CD14-positive monocyte (primary cell): Measurements from ENCODE around the gene DDX52. TPM values are rescaled to one million over a fixed set of nuclear protein-coding genes. Genes with fewer than 3 reads are reported as not detected.

ENCODE experiments used
- DNase-seq, 3 donors: peaks; one replicate each; pipeline ENCODE4 v3.0.0-alpha.2; 2011 to 2022
- H2AFZ ChIP-seq: 2 replicates; pipeline ENCODE4 v1.6.0; 2012; ENCODE audit warnings: mild to moderate bottlenecking, low read depth, low read length, inconsistent platforms; ENCODE audit not compliant: insufficient read depth, poor library complexity, severe bottlenecking
- H3K27ac ChIP-seq, 2 donors: 1 replicate in 1 of 2; 2 replicates in 1 of 2; pipeline ENCODE4 v1.5.1; 2012 to 2013; ENCODE audit warnings: low read length in 2 of 2, control low read depth in 1 of 2, inconsistent platforms in 1 of 2, low read depth in 1 of 2, mild to moderate bottlenecking in 1 of 2
- H3K27me3 ChIP-seq, 2 donors: one replicate each; pipeline versions ENCODE4 v1.6.0 to v1.6.1; 2011 to 2013; ENCODE audit warnings: low read length in 2 of 2; ENCODE audit not compliant: control insufficient read depth in 2 of 2, insufficient read depth in 2 of 2
- H3K36me3 ChIP-seq, 2 donors: replicated peaks in 1 of 2; 1 replicate in 1 of 2; 2 replicates in 1 of 2; pipeline versions ENCODE4 v1.5.1 to v1.6.1; 2012 to 2013; ENCODE audit warnings: low read length in 2 of 2, control low read depth in 1 of 2, inconsistent platforms in 1 of 2, mild to moderate bottlenecking in 1 of 2; ENCODE audit not compliant: insufficient read depth in 2 of 2, control insufficient read depth in 1 of 2
- H3K4me1 ChIP-seq, 2 donors: 1 replicate in 1 of 2; 2 replicates in 1 of 2; pipeline versions ENCODE4 v1.5.1 to v1.6.1; 2012 to 2013; ENCODE audit warnings: low read length in 2 of 2, control low read depth in 1 of 2, inconsistent platforms in 1 of 2, mild to moderate bottlenecking in 1 of 2, moderate library complexity in 1 of 2; ENCODE audit not compliant: insufficient read depth in 2 of 2, control insufficient read depth in 1 of 2
- H3K4me2 ChIP-seq: replicated peaks from 2 replicates; pipeline ENCODE3; 2012; ENCODE audit warnings: low read length, moderate library complexity, mild to moderate bottlenecking; ENCODE audit not compliant: poor library complexity, severe bottlenecking; ENCODE audit errors: extremely low read depth
- H3K4me3 ChIP-seq, 3 experiments: fragments of 200-600 bp in 1 of 3; sonication (generic) in 1 of 3; replicated peaks in 1 of 3; 1 replicate in 2 of 3; 2 replicates in 1 of 3; pipeline ENCODE4 v1.5.1; 2011 to 2013; ENCODE audit warnings: low read length in 3 of 3, mild to moderate bottlenecking in 3 of 3, control low read depth in 2 of 3, low read depth in 2 of 3, inconsistent platforms in 1 of 3, moderate library complexity in 1 of 3
- H3K79me2 ChIP-seq: 2 replicates; pipeline ENCODE4 v1.6.0; 2012; ENCODE audit warnings: mild to moderate bottlenecking, control low read depth, inconsistent platforms, low read length, moderate library complexity; ENCODE audit not compliant: insufficient read depth
- H3K9ac ChIP-seq: 2 replicates; pipeline ENCODE4 v1.6.0; 2017; ENCODE audit warnings: low read length, mild to moderate bottlenecking; ENCODE audit not compliant: insufficient read depth, poor library complexity, severe bottlenecking
- H3K9me3 ChIP-seq, 2 donors: replicated peaks in 1 of 2; 1 replicate in 1 of 2; 2 replicates in 1 of 2; pipeline versions ENCODE4 v1.5.1 to v1.6.1; 2012 to 2013; ENCODE audit warnings: low read length in 2 of 2, control low read depth in 1 of 2; ENCODE audit not compliant: control insufficient read depth in 1 of 2, insufficient read depth in 1 of 2
- H4K20me1 ChIP-seq: 2 replicates; pipeline ENCODE4 v1.6.0; 2012; ENCODE audit warnings: mild to moderate bottlenecking, low read length, control low read depth, moderate library complexity; ENCODE audit not compliant: insufficient read depth
- H3K27ac Mint-ChIP-seq, 7 donors: one replicate each; pipeline ENCODE4 v1.8.0; 2020; ENCODE audit warnings: mild to moderate bottlenecking in 7 of 7, mixed read lengths in 7 of 7, moderate library complexity in 6 of 7, inconsistent platforms in 2 of 7
- H3K27me3 Mint-ChIP-seq, 3 donors: one replicate each; pipeline ENCODE4 v1.8.0; 2021 to 2022; ENCODE audit warnings: low read depth in 3 of 3, mild to moderate bottlenecking in 3 of 3, mixed read lengths in 3 of 3, moderate library complexity in 3 of 3, inconsistent platforms in 1 of 3
- H3K36me3 Mint-ChIP-seq, 2 donors: one replicate each; pipeline ENCODE4 v1.8.0; 2020; ENCODE audit warnings: mixed read lengths in 2 of 2, inconsistent platforms in 1 of 2, mild to moderate bottlenecking in 1 of 2
- H3K4me1 Mint-ChIP-seq: one replicate; pipeline ENCODE4 v1.8.0; 2020; ENCODE audit warnings: mild to moderate bottlenecking, mixed read lengths
- H3K4me3 Mint-ChIP-seq, 2 donors: one replicate each; pipeline ENCODE4 v1.8.0; 2020; ENCODE audit warnings: mild to moderate bottlenecking in 2 of 2, mixed read lengths in 2 of 2, moderate library complexity in 1 of 2
- H3K9me3 Mint-ChIP-seq, 7 donors: one replicate each; pipeline ENCODE4 v1.8.0; 2020 to 2022; ENCODE audit warnings: mixed read lengths in 7 of 7, mild to moderate bottlenecking in 6 of 7, moderate library complexity in 6 of 7, inconsistent platforms in 2 of 7
- CTCF ChIP-seq: fragments of 200-600 bp; IDR thresholded peaks from one replicate; pipeline ENCODE4 v1.8.0; 2022; ENCODE audit warnings: antibody characterized with exemption, mild to moderate bottlenecking
- WGBS: methylation state at CpG from one replicate; pipeline ENCODE4 v1.1.5; 2013; ENCODE audit warnings: missing lambda C conversion rate; ENCODE audit not compliant: insufficient coverage; 5-methylcytosine and 5-hydroxymethylcytosine counted together
- intact Hi-C, 2 donors: fragments of 100-400 bp; cut with micrococcal nuclease; formaldehyde crosslinking; loops; one replicate each; pipeline versions ENCODE4 v1.15.0 to v1.15.1; 2023
- polyA plus RNA-seq, 3 donors: library from polyadenylated mRNA; depleted of rRNA in 1 of 3; unstranded in 2 of 3; stranded (reverse) in 1 of 3; fragments of 300-500 nt in 2 of 3; fragments of >200 nt in 1 of 3; fragmentation: Illumina TruSeq in 2 of 3; gene quantifications; 1 replicate in 2 of 3; 2 replicates in 1 of 3; pipeline ENCODE4 v1.2.3, GENCODE V29; 2012 to 2021

Gene DDX52
- polyA plus RNA-seq, 3 donors: 6.4 to 11.3 (median 8.8) TPM

GRCh38 chr17:37567538-37567937, 75.7 kb downstream of the DDX52 start:
- Mint-ChIP-seq H3K27me3 (no peaks in the 10 kb centered on the region), H3K36me3 (peaks cover 69 to 81% of the 10 kb centered on the region in 2 donors), H3K4me1 (no peaks in the 10 kb centered on the region), H3K4me3 (no peak overlapping the region), H3K27ac (no peak overlapping the region), H3K9me3 (peaks cover 0 to 1% (median 0%) of the 10 kb centered on the region in 7 donors)
- TF ChIP-seq CTCF: no peak
- no peaks in the 10 kb centered on the region for H3K27me3 ChIP-seq
- no peak overlapping the region for H2AFZ ChIP-seq
- H3K4me1 ChIP-seq: no peaks in the 10 kb centered on the region
- no peaks in the 10 kb centered on the region for H3K79me2 ChIP-seq
- H3K36me3 ChIP-seq: peaks cover 67 to 88% of the 10 kb centered on the region in 2 donors
- DNase-seq: no peak
- no peak overlapping the region for H3K9ac ChIP-seq
- intact Hi-C loops: no loop called here
- WGBS: no CpG with 5 or more reads among the region's 4 CpGs
- no peak overlapping the region for H3K4me3 ChIP-seq
- H3K4me2 ChIP-seq: no peak overlapping the region
- no peaks in the 10 kb centered on the region for H4K20me1 ChIP-seq
- no peaks in the 10 kb centered on the region for H3K9me3 ChIP-seq
- no peak overlapping the region for H3K27ac ChIP-seq

GRCh38 chr17:37567137-37567536, 76.1 kb downstream of the DDX52 start:
- no peak for DNase-seq
- Histone ChIP-seq H4K20me1 (no peaks in the 10 kb centered on the region), H3K4me2 (no peak overlapping the region), H3K27ac (no peak overlapping the region), H2AFZ (no peak overlapping the region), H3K27me3 (no peaks in the 10 kb centered on the region), H3K9ac (no peak overlapping the region), H3K4me1 (no peaks in the 10 kb centered on the region), H3K79me2 (no peaks in the 10 kb centered on the region), H3K36me3 (peaks cover 65 to 88% of the 10 kb centered on the region in 2 donors), H3K9me3 (no peaks in the 10 kb centered on the region), H3K4me3 (no peak overlapping the region)
- H3K4me3 Mint-ChIP-seq: no peak overlapping the region
- peak overlapping the region in 1 of 7 donors; percentile 46 for H3K27ac Mint-ChIP-seq
- intact Hi-C loops: no loop called here
- H3K27me3 Mint-ChIP-seq: no peaks in the 10 kb centered on the region
- TF ChIP-seq CTCF: no peak
- peaks cover 69 to 81% of the 10 kb centered on the region in 2 donors for H3K36me3 Mint-ChIP-seq
- 100% methylated on average over 1 of the region's 2 CpGs for WGBS
- no peaks in the 10 kb centered on the region for H3K4me1 Mint-ChIP-seq
- H3K9me3 Mint-ChIP-seq: peaks cover 0 to 1% (median 0%) of the 10 kb centered on the region in 7 donors
